SJSA1 (cell line): Measurements from ENCODE around the gene BOD1L1. TPM values are rescaled to one million over a fixed set of nuclear protein-coding genes. Genes with fewer than 3 reads are reported as not detected.

Source experiments
- DNase-seq, 2 experiments: peaks; one replicate each; pipeline ENCODE4 v3.0.0-alpha.2; 2015 to 2020; ENCODE audit warnings: low spot score in 2 of 2, low read depth in 1 of 2
- H3K27ac ChIP-seq: fragments of 250-450 bp; sonication (Bioruptor Pico); 2 replicates; pipeline ENCODE4 v1.5.1; 2020; ENCODE audit warnings: mild to moderate bottlenecking, moderate library complexity
- H3K27me3 ChIP-seq: fragments of 250-450 bp; sonication (Bioruptor Pico); replicated peaks from 2 replicates; pipeline ENCODE4 v1.5.1; 2020; ENCODE audit warnings: mild to moderate bottlenecking, moderate library complexity
- H3K36me3 ChIP-seq: fragments of 250-450 bp; sonication (Bioruptor Pico); 2 replicates; pipeline ENCODE4 v1.5.1; 2020; ENCODE audit warnings: mild to moderate bottlenecking
- H3K4me1 ChIP-seq: fragments of 250-450 bp; sonication (Bioruptor Pico); replicated peaks from 2 replicates; pipeline ENCODE4 v1.6.1; 2021; ENCODE audit warnings: mild to moderate bottlenecking
- H3K4me3 ChIP-seq: fragments of 250-450 bp; sonication (Bioruptor Pico); 2 replicates; pipeline ENCODE4 v1.5.1; 2020; ENCODE audit warnings: mild to moderate bottlenecking
- H3K9me3 ChIP-seq: fragments of 250-450 bp; sonication (Bioruptor Pico); replicated peaks from 2 replicates; pipeline ENCODE4 v1.5.1; 2020; ENCODE audit warnings: mild to moderate bottlenecking
- total RNA-seq: library from RNA; depleted of rRNA; stranded (reverse); fragments of >200 nt; shearing (Covaris generic); gene quantifications from 2 replicates; pipeline ENCODE4 v1.2.3, GENCODE V29; 2014

BOD1L1 gene
- total RNA-seq, 1 experiment from 2014 or later = 10.3 TPM

- Histone ChIP-seq H3K4me3 (no peak overlapping the region), H3K4me1 (no peaks in the 10 kb centered on the region), H3K27me3 (no peaks in the 10 kb centered on the region), H3K27ac (no peak overlapping the region), H3K9me3 (no peaks in the 10 kb centered on the region), H3K36me3 (no peaks in the 10 kb centered on the region)
- no peak for DNase-seq
Observed at GRCh38 chr4:13535708-13536361, 91.7 kb downstream of the BOD1L1 start.

- DNase-seq = no peak
- H3K27me3 ChIP-seq = no peaks in the 10 kb centered on the region
Observed at GRCh38 chr4:13535118-13535517, 92.4 kb downstream of the BOD1L1 start.

GRCh38 chr4:13534344-13535063, 93.0 kb downstream of the BOD1L1 start:
- Histone ChIP-seq H3K4me1 (no peaks in the 10 kb centered on the region), H3K27me3 (no peaks in the 10 kb centered on the region), H3K36me3 (no peaks in the 10 kb centered on the region), H3K9me3 (no peaks in the 10 kb centered on the region), H3K4me3 (no peak overlapping the region), H3K27ac (no peak overlapping the region)
- no peak for DNase-seq

More at GRCh38 chr4:13535118-13535517, 92.4 kb downstream of the BOD1L1 start:
- Histone ChIP-seq H3K4me3 (no peak overlapping the region), H3K4me1 (no peaks in the 10 kb centered on the region), H3K36me3 (no peaks in the 10 kb centered on the region), H3K9me3 (no peaks in the 10 kb centered on the region), H3K27ac (no peak overlapping the region)

GRCh38 chr4:13533670-13534343, 93.7 kb downstream of the BOD1L1 start:
- H3K4me1 ChIP-seq = no peaks in the 10 kb centered on the region
- DNase-seq = no peak
- H3K27ac ChIP-seq = no peak overlapping the region
- H3K4me3 ChIP-seq = no peak overlapping the region
- H3K27me3 ChIP-seq = no peaks in the 10 kb centered on the region
- H3K9me3 ChIP-seq = no peaks in the 10 kb centered on the region
- H3K36me3 ChIP-seq = no peaks in the 10 kb centered on the region

GRCh38 chr4:13531625-13531998, 95.9 kb downstream of the BOD1L1 start:
- Histone ChIP-seq H3K9me3 (no peaks in the 10 kb centered on the region), H3K36me3 (no peaks in the 10 kb centered on the region), H3K4me1 (no peaks in the 10 kb centered on the region), H3K27me3 (no peaks in the 10 kb centered on the region), H3K4me3 (no peak overlapping the region), H3K27ac (no peak overlapping the region)
- no peak for DNase-seq

- Histone ChIP-seq H3K27ac (no peak overlapping the region), H3K4me3 (no peak overlapping the region), H3K9me3 (no peaks in the 10 kb centered on the region), H3K36me3 (no peaks in the 10 kb centered on the region), H3K27me3 (no peaks in the 10 kb centered on the region), H3K4me1 (no peaks in the 10 kb centered on the region)
- DNase-seq = no peak
Observed at GRCh38 chr4:13530823-13531624, 96.5 kb downstream of the BOD1L1 start.

- Histone ChIP-seq H3K4me1 (no peaks in the 10 kb centered on the region), H3K9me3 (no peaks in the 10 kb centered on the region), H3K27ac (no peak overlapping the region), H3K36me3 (no peaks in the 10 kb centered on the region), H3K27me3 (no peaks in the 10 kb centered on the region), H3K4me3 (no peak overlapping the region)
- DNase-seq = no peak
Observed at GRCh38 chr4:13529128-13529919, 98.2 kb downstream of the BOD1L1 start.

- no peaks in the 10 kb centered on the region for H3K27me3 ChIP-seq
Observed at GRCh38 chr4:13528821-13529127, 98.8 kb downstream of the BOD1L1 start.

GRCh38 chr4:13527981-13528820, 99.3 kb downstream of the BOD1L1 start:
- H3K9me3 ChIP-seq = no peaks in the 10 kb centered on the region
- H3K4me1 ChIP-seq = no peaks in the 10 kb centered on the region
- H3K27me3 ChIP-seq = no peaks in the 10 kb centered on the region
- H3K27ac ChIP-seq = no peak overlapping the region
- DNase-seq = no peak
- H3K36me3 ChIP-seq = no peaks in the 10 kb centered on the region
- H3K4me3 ChIP-seq = no peak overlapping the region

More at GRCh38 chr4:13528821-13529127, 98.8 kb downstream of the BOD1L1 start:
- Histone ChIP-seq H3K36me3 (no peaks in the 10 kb centered on the region), H3K4me3 (no peak overlapping the region), H3K4me1 (no peaks in the 10 kb centered on the region), H3K27ac (no peak overlapping the region), H3K9me3 (no peaks in the 10 kb centered on the region)
- DNase-seq = no peak

GRCh38 chr4:13527192-13527980, 100.1 kb downstream of the BOD1L1 start:
- Histone ChIP-seq H3K9me3 (no peaks in the 10 kb centered on the region), H3K27me3 (no peaks in the 10 kb centered on the region), H3K36me3 (no peaks in the 10 kb centered on the region), H3K4me3 (no peak overlapping the region), H3K27ac (no peak overlapping the region), H3K4me1 (no peaks in the 10 kb centered on the region)
- DNase-seq = no peak

- DNase-seq = no peak
- Histone ChIP-seq H3K27ac (no peak overlapping the region), H3K27me3 (no peaks in the 10 kb centered on the region), H3K4me1 (no peaks in the 10 kb centered on the region), H3K9me3 (no peaks in the 10 kb centered on the region), H3K36me3 (no peaks in the 10 kb centered on the region), H3K4me3 (no peak overlapping the region)
Observed at GRCh38 chr4:13526658-13527057, 100.9 kb downstream of the BOD1L1 start.
